HFFc6 (cell line): ENCODE results near the gene RASIP1. TPM values are rescaled to one million over a fixed set of nuclear protein-coding genes. Genes with fewer than 3 reads are reported as not detected.

Source experiments
- DNase-seq: peaks from one replicate; pipeline ENCODE4 v3.0.0-alpha.2; 2018
- H3K27ac Mint-ChIP-seq: 2 replicates; pipeline ENCODE4 v1.8.0; 2020; ENCODE audit warnings: mild to moderate bottlenecking, mixed read lengths
- H3K27me3 Mint-ChIP-seq: 2 replicates; pipeline ENCODE4 v1.8.0; 2021; ENCODE audit warnings: mild to moderate bottlenecking, moderate library complexity, mixed read lengths; ENCODE audit not compliant: insufficient read depth
- H3K36me3 Mint-ChIP-seq: 2 replicates; pipeline ENCODE4 v1.8.0; 2021; ENCODE audit warnings: low read depth, mixed read lengths
- H3K4me1 Mint-ChIP-seq: 2 replicates; pipeline ENCODE4 v1.8.0; 2020; ENCODE audit warnings: low read depth, mixed read lengths
- H3K4me3 Mint-ChIP-seq: 2 replicates; pipeline ENCODE4 v1.8.0; 2020; ENCODE audit warnings: mild to moderate bottlenecking, moderate library complexity, mixed read lengths
- H3K9me3 Mint-ChIP-seq: 2 replicates; pipeline ENCODE4 v1.8.0; 2020; ENCODE audit warnings: mild to moderate bottlenecking, mixed read lengths
- CTCF ChIP-seq: fragments of 200-600 bp; sonication (generic); IDR thresholded peaks from 2 replicates; pipeline ENCODE4 v1.5.0; 2021; ENCODE audit warnings: antibody characterized with exemption, mild to moderate bottlenecking
- total RNA-seq, 6 experiments: library from RNA; stranded (reverse); fragmentation: NEBNext Ultra II Directional; extraction: Animal tissue kit (Norgen Biotek cat#: 25700); gene quantifications; 2 replicates in 1 of 6; 3 replicates in 5 of 6; pipeline ENCODE4 v1.2.3, GENCODE V29; 2021

RASIP1 gene
- total RNA-seq, 6 experiments from 2014 or later, result 0.07 TPM; not detected in 5

GRCh38 chr19:48728911-48729664 lies 11.3 kb downstream of the RASIP1 start:
- no peak for TF ChIP-seq CTCF
- H3K4me1 Mint-ChIP-seq, result peaks cover 12% of the 10 kb centered on the region
- no peak overlapping the region for H3K4me3 Mint-ChIP-seq
- no peak for DNase-seq
- peaks cover 3% of the 10 kb centered on the region; the same call in 1 of the 2 replicates for H3K9me3 Mint-ChIP-seq
- H3K27me3 Mint-ChIP-seq, result peaks cover 8% of the 10 kb centered on the region
- no peak overlapping the region for H3K27ac Mint-ChIP-seq
- H3K36me3 Mint-ChIP-seq, result peaks cover 7% of the 10 kb centered on the region

GRCh38 chr19:48726556-48726955 lies 13.9 kb downstream of the RASIP1 start:
- Mint-ChIP-seq H3K4me3 (no peak overlapping the region), H3K27ac (no peak overlapping the region), H3K4me1 (peaks cover 12% of the 10 kb centered on the region), H3K9me3 (peaks cover 3% of the 10 kb centered on the region; the same call in 1 of the 2 replicates), H3K27me3 (no peaks in the 10 kb centered on the region; the same call in 1 of the 2 replicates), H3K36me3 (peaks cover 7% of the 10 kb centered on the region)
- no peak for TF ChIP-seq CTCF
- DNase-seq, result no peak

GRCh38 chr19:48724796-48725753 lies 15.3 kb downstream of the RASIP1 start:
- DNase-seq, result peak; percentile 78
- Mint-ChIP-seq H3K4me3 (peak overlapping the region; percentile 57), H3K27me3 (no peaks in the 10 kb centered on the region; the same call in 1 of the 2 replicates), H3K9me3 (peaks cover 3% of the 10 kb centered on the region; the same call in 1 of the 2 replicates), H3K27ac (peak overlapping the region; percentile 70), H3K36me3 (peaks cover 7% of the 10 kb centered on the region), H3K4me1 (peaks cover 19% of the 10 kb centered on the region)
- TF ChIP-seq CTCF, result no peak

DNA sequence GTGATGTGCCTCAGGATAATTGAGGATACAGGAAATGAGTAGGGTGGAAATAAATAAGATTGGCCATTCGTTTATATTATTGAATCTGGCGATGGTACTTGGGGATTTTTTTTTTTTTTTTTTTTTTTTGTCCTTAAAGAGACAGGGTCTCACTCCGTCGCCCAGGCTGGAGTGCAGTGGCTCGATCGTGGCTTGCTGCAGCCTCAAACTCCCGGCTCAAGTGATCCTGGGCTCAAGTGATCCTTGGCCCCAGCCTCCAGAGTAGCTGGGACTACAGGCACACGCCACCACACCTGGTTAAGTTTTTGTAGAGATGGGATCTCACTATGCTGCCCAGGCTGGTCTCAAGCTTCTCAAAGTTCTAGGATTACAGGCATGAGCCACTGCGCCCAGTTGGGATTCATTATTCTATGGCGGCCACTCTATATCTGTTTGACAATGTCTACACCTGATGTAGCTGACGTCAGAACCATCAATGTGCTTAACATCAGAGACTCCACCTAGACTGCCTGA lies 18.2 kb downstream of the RASIP1 start:
- Mint-ChIP-seq H3K27ac (peak overlapping the region; percentile 56; the same call in 1 of the 2 replicates), H3K36me3 (peaks cover 7% of the 10 kb centered on the region), H3K27me3 (no peaks in the 10 kb centered on the region; the same call in none of the 2 replicates), H3K4me3 (no peak overlapping the region), H3K9me3 (peaks cover 3% of the 10 kb centered on the region; the same call in 1 of the 2 replicates), H3K4me1 (peaks cover 26% of the 10 kb centered on the region)
- DNase-seq, result no peak
- no peak for TF ChIP-seq CTCF

DNA sequence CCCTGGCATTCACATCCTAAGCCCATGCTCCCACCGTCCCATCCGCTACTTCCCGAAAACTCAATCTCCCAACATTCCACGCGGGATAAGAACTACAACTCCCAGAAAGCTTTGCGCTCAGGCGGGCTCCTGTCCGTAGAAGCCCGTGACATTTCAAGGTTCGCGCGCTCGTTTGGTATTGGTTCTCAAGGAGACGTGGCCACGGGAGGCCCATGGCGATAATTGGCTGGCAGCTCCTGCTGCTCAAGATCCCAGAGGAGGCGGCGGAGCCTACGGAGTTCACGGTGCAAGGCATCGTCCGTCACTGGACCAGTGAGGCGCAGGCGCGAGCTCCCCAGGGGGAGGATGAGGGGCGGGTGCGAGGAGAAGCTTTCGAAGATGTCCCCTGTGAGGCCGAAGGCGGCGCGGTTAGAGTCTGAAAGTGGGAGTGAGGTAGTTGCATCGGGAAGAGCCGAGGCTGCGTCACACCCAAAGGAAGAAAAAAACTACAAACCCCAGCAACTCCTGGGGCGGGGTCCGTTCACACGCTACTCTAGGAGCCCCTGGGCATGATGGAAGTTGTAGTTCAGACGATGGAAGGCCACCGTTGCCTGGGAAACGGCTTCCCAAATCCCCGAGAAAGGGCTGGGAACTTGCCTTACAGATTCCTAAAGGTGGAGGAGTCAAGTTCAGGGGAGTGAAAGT lies 19.7 kb downstream of the RASIP1 start:
- peaks cover 40% of the 10 kb centered on the region for H3K4me1 Mint-ChIP-seq
- peak overlapping the region; percentile 97 for H3K4me3 Mint-ChIP-seq
- H3K9me3 Mint-ChIP-seq, result 0 out of 2 replicates have a peak, but pooled peaks cover 3% of the 10 kb centered on the region
- peak overlapping the region; percentile 99 for H3K27ac Mint-ChIP-seq
- TF ChIP-seq CTCF, result no peak
- DNase-seq, result peak; percentile 99
- peaks cover 7% of the 10 kb centered on the region for H3K36me3 Mint-ChIP-seq
- no peaks in the 10 kb centered on the region; the same call in none of the 2 replicates for H3K27me3 Mint-ChIP-seq
